Measurements from ENCODE around the gene DCST1.

Gene DCST1

DNA sequence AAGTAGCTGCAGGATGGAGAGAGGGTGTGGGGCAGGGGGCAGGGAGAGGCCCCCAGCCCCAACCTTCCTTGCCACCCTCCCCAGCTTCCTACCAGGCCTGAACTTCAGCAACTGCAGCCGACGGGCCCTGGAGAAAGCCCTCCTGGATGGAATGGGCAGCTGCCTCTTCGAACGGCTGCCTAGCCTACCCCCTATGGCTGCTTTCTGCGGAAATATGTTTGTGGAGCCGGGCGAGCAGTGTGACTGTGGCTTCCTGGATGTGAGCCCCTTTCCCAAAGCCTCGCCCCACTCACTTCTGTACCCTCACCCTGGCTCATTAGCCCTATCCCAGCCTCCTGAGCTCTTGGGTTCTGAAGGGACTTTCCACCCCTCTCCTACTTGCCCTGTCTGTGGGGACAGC, 23.5 kb downstream of the DCST1 start:
- no peak for DNase-seq

DNA sequence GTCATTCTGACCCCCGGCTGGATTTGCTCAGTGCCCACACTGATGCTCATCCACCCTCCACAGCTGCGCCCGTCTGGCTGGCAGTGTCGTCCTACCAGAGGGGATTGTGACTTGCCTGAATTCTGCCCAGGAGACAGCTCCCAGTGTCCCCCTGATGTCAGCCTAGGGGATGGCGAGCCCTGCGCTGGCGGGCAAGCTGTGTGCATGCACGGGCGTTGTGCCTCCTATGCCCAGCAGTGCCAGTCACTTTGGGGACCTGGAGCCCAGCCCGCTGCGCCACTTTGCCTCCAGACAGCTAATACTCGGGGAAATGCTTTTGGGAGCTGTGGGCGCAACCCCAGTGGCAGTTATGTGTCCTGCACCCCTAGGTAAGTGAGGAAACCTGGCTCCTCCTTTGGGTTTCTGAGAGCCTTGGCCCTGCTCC, 24.2 kb downstream of the DCST1 start:
- DNase-seq, result no peak

DNA sequence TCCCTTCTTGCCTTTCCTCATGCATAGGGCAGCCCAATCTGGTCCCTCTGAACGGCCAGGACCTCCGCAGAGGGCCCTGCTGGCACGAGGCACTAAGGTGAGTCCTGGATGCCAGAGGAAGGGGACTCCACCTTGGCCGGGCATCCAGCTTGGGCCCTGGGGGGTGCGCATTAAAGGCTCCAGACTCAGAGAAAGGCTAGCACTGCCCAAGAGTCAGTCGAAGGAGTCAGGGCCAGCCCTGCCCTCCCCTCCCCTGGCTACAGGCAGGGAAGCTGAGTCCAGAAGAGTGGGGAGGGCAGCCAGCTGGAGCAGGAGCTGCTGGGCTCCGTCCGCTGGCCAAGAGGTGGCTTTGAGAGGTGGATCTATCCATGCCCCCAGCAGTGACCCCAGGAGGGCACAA, 27.1 kb downstream of the DCST1 start:
- no peak for DNase-seq

DNA sequence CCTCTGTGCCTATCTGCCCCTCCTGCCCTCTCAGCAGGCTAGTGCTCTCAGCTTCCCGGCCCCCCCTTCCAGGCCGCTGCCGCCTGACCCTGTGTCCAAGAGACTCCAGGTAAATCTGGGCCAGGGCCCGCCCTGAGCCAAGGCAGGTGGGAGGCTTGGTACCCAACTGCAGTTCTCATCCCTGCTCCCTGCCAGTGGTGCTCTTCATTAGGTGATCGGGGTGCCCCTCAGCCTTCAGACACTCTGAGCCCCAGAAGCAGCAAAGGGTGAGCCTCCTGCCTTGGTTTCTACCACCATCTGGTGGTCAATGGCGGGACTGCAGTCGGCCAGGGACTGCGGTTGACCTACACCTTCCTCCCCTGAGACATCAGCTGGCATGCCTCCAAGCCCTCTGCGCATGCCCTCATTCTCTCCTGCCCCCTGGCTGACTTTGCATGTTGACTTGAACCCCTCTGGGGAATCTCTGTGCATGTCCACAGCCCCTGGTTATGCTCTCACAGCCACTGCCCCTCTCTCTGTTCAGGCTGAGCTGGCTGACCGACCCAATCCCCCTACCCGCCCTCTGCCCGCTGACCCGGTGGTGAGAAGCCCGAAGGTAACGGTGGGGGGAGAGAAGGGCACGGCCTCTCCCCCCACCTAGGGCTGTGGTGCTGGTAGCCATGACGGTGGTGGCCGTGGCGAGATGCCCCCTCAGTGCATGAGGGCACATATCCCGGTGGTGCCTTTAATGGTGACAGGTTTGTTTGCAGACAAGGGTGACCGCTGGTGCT, 27.9 kb downstream of the DCST1 start:
- peak; percentile 75 for DNase-seq

DNA sequence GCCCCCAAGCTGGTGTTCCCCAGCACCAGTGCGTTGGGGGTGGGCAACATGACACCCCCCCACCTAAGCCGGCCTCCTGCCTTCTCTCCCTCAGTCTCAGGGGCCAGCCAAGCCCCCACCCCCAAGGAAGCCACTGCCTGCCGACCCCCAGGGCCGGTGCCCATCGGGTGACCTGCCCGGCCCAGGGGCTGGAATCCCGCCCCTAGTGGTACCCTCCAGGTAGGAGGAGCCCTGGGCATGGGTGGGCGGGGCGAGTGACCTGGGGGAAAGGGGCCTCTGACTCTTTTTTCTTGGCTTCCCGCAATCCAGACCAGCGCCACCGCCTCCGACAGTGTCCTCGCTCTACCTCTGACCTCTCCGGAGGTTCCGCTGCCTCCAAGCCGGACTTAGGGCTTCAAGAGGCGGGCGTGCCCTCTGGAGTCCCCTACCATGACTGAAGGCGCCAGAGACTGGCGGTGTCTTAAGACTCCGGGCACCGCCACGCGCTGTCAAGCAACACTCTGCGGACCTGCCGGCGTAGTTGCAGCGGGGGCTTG, 28.6 kb downstream of the DCST1 start:
- DNase-seq, result no peak

DNA sequence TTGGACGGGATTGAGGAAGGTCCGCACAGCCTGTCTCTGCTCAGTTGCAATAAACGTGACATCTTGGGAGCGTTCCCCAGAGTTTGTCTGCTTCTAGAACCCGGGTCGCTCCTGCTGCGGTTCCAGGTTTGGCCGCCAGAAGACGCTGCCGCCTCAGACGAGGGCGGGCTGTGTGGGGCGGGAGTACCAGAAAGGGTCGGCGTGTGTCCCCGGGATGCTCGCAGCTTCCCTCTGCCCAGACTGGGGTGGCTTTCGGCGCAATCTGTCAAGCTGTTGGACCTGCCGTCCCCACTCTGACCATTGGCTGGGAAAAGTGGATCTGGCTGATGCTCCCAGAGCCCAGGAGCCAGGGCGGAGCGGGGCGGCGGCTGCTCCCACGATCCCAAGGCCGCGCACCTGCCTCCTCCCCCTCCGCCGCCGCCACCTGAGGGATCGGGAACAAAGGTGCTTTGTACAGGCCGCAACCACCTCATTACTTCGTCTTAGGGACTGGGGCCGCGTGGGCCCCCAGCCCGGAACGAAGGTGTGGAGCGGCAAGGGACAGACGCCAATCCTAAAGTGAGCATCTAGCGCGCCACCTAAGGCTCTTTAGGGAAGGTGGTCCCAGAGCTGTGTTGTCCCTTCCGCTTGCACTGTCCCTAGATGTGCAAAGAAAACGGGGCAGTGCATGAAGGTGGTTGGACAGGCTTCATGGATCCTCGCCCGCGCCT, 29.2 kb downstream of the DCST1 start:
- DNase-seq, result no peak

DNA sequence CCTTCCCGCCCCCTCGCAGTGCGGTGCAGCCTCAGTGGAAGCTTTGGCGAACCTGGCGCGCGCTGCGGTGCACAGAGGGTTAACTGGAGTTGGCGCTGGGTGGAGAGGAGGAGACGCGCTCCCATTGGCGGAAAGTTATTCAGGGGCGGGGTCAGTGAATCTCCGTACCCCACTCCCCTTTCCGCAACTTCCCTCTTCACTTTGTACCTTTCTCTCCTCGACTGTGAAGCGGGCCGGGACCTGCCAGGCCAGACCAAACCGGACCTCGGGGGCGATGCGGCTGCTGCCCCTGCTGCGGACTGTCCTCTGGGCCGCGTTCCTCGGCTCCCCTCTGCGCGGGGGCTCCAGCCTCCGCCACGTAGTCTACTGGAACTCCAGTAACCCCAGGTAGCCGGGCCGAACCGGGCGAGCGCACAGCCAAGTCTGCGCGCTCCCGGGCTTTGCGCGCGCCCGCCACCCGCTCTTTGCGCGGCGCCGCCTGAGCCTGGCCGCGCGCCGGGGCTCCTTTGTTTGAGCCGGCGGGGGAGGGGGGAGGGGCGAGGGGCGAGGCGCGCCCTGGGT, 30.0 kb downstream of the DCST1 start, which contains the start of gene EFNA4:
TSS of gene EFNA4 (plus strand) at position 191 of the 561 bp plus-strand sequence. CDS start at position 275, 84 bp downstream.
- no peak for DNase-seq

DNA sequence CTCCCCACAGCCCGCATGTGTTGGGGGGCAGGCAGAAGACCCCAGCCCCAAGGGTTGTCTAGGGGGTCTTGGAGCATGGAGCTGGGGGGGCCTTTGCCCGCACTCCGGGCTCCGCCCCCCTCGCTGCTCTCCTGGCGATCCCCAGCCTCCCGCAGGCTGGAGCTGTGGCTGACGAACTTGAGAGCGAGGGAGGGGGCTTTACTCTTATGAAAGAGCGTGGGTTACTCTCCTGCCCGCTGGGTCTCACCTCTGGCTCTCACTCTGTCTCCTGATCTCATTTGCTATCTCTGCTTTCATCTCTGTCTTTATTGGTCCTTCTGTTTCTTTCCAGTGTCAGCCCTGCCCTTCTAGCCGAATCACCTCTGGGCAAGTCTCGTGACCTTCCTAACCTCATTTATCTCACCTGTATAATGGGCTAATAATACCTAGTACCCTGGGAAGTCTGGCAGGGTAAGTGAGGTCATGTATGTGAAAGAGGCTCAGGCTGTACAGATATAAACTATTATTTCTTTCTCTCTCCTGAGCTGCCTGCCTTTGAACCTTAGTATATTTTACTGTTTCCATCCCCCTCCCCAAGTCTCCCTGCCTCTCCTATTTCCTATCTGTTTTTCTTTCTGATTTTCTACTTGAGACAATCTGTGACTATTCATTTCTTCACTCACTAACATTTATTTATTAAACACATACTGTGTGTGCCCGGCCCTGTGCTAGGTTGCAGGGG, 30.6 kb downstream of the DCST1 start:
- DNase-seq, result no peak

DNA sequence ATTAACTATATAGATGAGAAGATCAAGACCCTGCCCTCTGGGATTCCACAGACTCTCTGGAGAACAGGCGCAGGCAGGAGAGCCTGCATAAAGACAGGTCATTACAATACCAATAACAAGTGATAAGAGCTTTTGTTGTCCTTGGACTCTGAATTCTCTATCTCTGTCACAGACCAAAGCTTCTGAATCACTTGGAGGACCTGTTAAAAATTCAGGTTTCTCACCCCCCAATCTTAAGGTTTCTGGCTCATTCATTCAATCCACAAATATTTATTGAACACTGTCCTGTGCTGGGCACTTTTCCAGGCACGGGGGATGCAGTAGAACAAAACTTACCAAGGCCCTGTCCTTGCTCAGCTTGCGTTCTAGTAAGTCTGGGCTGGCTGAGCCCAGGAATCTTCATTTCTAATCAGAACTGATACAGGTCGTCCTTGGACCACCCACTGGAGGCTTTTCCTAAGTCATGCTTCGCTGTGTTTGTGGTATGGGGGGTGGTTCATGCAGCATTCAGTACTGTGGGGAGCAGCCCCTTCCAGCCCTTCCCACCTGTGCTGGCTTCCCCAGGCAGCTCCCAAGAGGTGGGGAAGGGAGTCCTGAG, 31.3 kb downstream of the DCST1 start:
- no peak for DNase-seq

DNA sequence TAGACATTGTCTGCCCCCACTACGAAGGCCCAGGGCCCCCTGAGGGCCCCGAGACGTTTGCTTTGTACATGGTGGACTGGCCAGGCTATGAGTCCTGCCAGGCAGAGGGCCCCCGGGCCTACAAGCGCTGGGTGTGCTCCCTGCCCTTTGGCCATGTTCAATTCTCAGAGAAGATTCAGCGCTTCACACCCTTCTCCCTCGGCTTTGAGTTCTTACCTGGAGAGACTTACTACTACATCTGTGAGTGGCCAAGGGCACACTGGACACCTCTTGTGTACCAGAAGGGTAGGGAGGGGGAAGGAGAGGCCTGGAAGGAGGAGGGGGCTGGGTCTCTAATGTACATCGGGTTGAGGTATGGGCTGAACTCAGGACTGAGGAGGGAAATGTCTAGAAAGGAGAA, 33.2 kb downstream of the DCST1 start:
- no peak for DNase-seq

DNA sequence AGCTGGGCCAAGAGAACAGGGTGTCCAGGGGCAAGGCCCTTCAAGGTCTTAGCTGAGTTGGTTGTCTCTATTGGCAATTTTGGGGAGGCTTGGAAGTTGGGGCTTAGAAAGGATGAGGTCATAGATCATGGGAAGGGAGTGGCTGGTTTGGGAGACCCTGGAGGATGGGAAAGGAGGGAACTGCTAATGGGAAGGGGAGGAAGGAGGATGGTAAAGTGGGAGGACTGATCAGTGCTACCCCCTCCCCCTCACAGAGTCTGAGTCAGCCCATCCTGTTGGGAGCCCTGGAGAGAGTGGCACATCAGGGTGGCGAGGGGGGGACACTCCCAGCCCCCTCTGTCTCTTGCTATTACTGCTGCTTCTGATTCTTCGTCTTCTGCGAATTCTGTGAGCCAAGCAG, 35.0 kb downstream of the DCST1 start:
- no peak for DNase-seq

DNA sequence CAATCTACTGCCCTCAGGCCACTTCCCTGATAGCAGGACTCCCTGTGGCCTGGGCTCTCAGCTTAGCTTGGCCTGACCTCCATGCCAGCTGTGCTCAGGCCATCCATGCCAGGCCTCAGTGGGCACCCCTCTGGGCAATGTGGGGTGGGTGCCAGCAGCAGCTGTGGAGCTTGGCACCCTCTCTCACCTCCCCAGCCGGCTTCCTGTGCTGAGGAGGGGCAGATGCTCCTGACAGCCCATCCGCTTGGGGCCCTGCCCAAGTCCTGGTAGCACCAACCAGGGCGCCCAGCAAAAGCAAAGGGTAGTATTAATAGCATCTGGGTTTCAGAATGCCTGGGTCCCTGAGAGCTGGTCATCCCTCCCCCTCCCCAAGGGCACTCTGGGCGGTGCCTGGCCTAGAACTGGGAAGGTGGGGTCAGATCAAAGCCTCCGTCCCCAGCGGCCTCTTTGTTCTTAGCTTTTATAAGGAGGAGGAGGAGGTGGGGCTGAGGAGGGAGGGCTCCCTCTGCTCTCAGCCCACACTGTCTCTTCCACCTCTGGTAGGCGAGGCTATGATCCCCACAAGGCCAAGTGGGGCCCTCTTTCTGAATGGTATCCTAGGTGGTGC, 36.0 kb downstream of the DCST1 start:
- DNase-seq, result no peak

DNA sequence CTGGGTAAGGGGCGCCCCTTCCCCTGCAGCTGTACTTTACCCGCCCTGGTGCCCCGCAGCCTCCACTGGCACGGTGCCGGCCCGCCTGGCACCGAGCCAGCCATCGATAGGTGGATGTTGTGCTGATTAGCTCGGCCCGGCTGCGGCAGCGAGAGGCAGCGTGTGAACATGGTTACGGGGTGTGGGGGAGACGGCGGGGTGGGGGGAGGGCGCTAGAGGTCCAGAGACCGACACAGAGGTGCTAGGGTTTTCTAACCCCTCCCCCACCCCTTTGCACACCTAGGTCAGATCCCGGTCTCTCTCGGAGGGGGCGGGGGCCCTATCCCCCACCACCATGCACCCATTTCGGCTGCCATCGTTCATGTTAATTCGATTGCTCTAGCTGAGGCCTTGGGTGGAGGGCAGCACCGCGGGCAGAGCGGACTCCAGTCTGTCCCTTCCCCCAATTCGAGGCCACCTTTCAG, 36.6 kb downstream of the DCST1 start:
- no peak for DNase-seq

DNA sequence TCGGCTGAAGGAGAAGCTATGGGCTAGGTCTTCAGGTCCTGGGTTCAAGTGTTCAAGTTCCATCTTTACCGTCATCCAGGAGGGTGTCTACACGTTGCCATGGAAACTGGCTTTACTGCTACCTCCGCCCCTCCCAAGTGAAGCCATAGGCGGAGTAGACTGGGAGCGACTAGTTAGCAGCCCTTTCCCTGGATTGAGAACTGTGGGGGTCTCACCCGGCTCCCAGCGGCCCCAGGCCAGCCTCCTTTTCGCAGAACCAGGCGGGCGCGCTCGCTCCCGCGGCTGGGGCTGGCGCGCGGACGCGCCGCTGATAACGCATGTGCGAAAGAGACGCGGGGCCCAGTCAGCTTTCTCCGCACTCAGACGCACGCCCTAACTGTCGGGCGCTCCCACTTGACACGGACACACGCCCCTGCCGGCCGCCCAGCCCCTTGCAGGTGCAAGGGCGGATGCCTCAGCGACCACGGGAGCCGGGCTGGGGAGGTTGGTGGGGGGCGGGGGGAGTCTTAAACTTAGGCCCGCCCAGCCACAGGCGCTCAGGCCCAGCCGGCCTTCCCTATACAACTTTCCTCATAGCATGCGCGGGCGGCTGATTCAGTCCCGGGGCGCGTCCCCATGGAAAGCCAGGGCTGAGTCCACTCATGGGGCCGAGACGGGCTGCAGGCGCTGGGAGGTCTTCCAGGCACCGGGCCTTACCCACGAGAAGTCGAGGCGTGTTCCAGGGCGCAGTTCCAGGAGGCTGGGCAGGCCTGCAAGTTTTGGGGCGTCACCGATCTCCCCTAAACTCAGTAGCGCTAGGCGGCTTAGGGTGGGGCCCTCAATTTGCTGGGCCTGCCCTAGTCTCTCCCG, 37.3 kb downstream of the DCST1 start:
- no peak for DNase-seq

DNA sequence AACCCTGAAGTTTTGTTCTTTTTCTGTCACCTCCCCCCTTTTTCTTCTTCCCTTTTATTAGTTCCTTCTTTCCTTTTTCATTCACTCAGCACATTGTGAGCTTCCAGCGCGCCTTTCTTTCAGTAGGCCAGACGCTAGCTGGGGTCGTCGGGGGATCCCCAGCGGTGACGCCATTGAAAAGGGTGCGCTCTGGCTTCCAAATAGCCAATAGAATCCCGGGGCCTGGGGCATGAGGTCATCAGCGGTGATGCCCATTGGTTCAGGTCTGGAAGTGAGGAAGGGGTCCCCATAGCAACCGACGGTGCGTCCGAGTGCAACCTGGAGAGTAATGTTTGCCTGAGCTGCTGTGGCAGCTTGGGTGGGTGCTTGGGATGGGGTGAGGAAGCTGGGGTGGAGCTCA, 38.1 kb downstream of the DCST1 start:
- no peak for DNase-seq

DNA sequence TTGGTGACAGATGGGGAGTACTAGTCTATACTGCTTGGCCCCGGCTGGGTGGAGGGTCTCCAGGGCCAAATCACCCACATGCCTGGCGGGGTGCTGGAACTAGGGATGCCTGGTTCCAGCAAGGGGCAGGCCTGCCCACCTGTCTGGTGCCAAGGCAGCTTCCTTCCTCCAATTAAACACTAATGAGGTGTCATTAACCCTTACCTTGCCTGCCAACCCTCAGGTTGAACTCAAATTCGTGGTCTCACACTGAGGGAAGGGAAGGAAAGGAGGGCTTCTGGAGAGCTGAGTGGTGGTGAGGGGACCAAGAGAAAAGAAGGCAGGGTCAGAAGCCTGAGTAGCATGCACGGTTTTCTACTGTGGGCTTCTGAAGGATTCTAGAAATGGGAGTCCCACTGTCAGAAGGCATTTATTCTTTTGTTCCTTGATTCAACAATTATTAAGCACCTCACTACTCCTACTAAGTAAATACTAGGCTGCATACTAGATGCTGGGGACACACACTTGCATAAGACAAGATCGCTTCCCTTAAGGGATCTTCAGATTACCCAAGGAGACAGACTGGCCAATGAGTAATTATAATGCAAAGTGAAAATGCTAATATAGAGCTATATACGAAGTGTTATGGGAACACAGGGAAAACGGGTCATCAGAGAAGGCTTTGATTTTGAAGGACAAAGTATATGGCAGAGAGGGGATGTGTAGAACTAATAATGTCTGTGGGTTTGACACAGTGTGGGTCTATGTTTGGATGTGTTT, 39.1 kb downstream of the DCST1 start:
- no peak for DNase-seq

DNA sequence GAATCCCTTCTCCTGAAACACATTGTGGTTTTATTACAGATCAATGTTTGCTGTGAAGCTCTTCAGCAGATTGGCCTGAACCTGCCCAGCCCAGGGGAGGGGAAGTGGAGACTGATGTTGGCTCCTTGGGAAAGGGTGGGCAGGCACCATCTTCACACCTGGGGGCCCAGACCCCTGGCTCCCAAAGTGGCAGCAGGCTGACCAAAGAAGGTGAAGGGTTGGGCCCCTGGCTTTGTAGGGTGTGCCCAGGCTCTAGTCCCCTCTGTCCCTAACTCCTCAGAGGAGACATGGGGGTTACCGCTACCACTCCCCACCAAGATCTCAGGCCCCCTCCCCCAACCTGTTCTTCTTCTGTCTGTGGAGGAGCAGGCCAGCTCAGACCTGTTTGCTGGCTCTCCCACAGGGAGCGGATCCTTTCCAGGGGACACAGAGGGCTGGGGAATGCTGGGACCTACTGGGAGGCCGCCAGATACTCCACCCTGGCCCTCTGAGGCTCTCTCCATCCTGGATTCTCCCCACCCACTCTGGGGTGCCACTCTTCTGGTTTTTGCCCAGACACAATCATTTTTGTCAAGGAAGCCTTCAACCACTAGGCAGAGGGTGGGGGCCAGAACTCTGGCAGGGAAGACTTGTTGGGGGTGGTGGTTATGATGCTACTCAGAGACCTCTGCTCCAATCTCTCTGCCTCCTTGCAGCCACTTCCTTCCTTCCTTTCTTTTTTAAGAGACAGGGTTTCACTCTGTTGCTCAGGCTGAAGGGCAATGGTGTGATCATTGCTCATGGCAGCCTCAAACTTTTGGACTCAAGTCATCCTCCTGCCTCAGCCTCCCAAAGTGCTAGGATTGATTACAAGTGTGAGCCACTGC, 40.0 kb downstream of the DCST1 start:
- DNase-seq, result no peak

DNA sequence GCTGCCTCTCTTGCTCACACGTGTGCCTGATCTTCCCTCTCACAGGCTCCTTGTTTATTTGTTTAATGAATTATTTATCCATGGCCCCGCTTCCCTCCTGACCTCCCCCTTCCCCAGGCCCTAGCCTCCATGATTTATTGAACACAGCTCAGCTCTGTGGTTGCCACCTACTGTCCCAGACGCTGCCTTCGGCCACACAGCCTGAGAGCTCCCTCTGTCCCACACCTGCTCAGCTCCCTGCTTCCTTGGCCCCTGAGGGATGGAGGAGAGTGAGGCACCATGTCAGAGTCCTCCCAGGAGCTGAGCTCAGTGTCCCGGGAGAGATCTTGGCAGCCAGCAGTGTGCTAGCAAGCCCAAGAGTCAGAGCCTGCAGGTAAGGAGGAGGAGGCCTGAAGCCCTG, 41.9 kb downstream of the DCST1 start:
- DNase-seq, result no peak

DNA sequence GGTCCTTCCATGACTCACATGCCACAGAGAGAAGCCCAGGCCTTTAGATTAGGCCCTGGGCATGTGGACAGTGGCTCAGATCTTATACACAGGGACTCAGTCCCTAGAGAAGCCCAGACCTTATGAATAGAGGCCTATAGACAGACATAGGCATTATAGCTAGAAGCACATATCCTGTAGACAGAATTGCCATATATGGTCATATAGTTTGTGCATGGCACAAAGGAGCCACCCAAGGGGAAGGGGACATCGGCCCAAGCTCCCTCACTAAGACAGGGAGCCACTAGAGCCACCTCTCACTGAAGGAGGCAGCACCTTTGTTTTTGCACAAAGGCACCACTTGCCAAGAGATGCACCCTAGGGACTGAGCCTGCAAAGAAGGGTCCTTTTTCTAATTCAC, 42.7 kb downstream of the DCST1 start:
- no peak for DNase-seq

All from NCI-H187 treated with DMSO at 0.1 percent for 48 hours (cell line).